Caco-2 (cell line): ENCODE measurements around the gene CYP11A1. TPM values are rescaled to one million over a fixed set of nuclear protein-coding genes. Genes with fewer than 3 reads are reported as not detected.
A peak's percentile ranks its signal among the peaks of the same experiment; 100 is the strongest.

Source experiments
- BruUV-seq: library from RNA; stranded (reverse); fragments of 400-500 nt; replicated peaks from 2 replicates; lab custom pipeline; 2021; lab: Mats Ljungman, UMichigan
- CTCF ChIA-PET: fragments of 300-600 bp; sonication (Branson Sonifier 250); formaldehyde crosslinking; loops from one replicate; lab custom pipeline; 2022; ENCODE audit warnings: antibody characterized with exemption; lab: Charles Lee
- POLR2A ChIA-PET: fragments of 300-600 bp; sonication (Branson Sonifier 250); formaldehyde crosslinking; loops from one replicate; lab custom pipeline; 2022; ENCODE audit warnings: antibody characterized with exemption; lab: Charles Lee
- DNase-seq, 2 experiments: peaks; one replicate each; pipeline versions ENCODE4 v3.0.0 to v3.0.0-alpha.2; 2020 to 2022
- H3K27me3 ChIP-seq: replicated peaks from 2 replicates; pipeline ENCODE4 v1.6.0; 2011; ENCODE audit warnings: low read length; ENCODE audit not compliant: control insufficient read depth, insufficient read depth
- H3K36me3 ChIP-seq: 2 replicates; pipeline ENCODE4 v1.5.1; 2011; ENCODE audit warnings: low read length; ENCODE audit not compliant: control insufficient read depth, insufficient read depth
- H3K4me1 ChIP-seq: fragments of 250-450 bp; sonication (Bioruptor Pico); 2 replicates; pipeline ENCODE4 v1.5.1; 2020; ENCODE audit warnings: mild to moderate bottlenecking
- H3K4me3 ChIP-seq: 2 replicates; pipeline ENCODE4 v1.5.1; 2011; ENCODE audit warnings: low read depth, mild to moderate bottlenecking, control low read depth, low read length
- H3K9me3 ChIP-seq: fragments of 250-450 bp; sonication (Bioruptor Pico); 2 replicates; pipeline ENCODE4 v1.5.1; 2020; ENCODE audit warnings: mild to moderate bottlenecking, moderate library complexity
- H3K27ac Mint-ChIP-seq: one replicate; pipeline ENCODE4 v1.8.0; 2022; ENCODE audit warnings: mixed read lengths; ENCODE audit not compliant: unreplicated experiment
- H3K27me3 Mint-ChIP-seq: one replicate; pipeline ENCODE4 v1.8.0; 2022; ENCODE audit warnings: mixed read lengths; ENCODE audit not compliant: insufficient read depth, unreplicated experiment
- H3K36me3 Mint-ChIP-seq: one replicate; pipeline ENCODE4 v1.8.0; 2022; ENCODE audit warnings: mild to moderate bottlenecking, mixed read lengths; ENCODE audit not compliant: insufficient read depth, unreplicated experiment
- H3K4me1 Mint-ChIP-seq: one replicate; pipeline ENCODE4 v1.8.0; 2022; ENCODE audit warnings: low read depth, mixed read lengths; ENCODE audit not compliant: unreplicated experiment
- H3K4me3 Mint-ChIP-seq: one replicate; pipeline ENCODE4 v1.8.0; 2022; ENCODE audit warnings: mild to moderate bottlenecking, moderate library complexity, mixed read lengths; ENCODE audit not compliant: unreplicated experiment
- H3K9me3 Mint-ChIP-seq: one replicate; pipeline ENCODE4 v1.8.0; 2022; ENCODE audit warnings: mixed read lengths; ENCODE audit not compliant: unreplicated experiment
- CTCF ChIP-seq, 2 experiments: fragments of 200-600 bp in 1 of 2; IDR thresholded peaks; 1 replicate in 1 of 2; 2 replicates in 1 of 2; pipeline versions ENCODE4 v1.5.1 to v1.8.0; 2011 to 2022; ENCODE audit warnings: antibody characterized with exemption in 1 of 2, control low read depth in 1 of 2, inconsistent platforms in 1 of 2, low read depth in 1 of 2, low read length in 1 of 2, mild to moderate bottlenecking in 1 of 2, moderate library complexity in 1 of 2; ENCODE audit not compliant: insufficient read depth in 1 of 2, severe bottlenecking in 1 of 2, unreplicated experiment in 1 of 2
- intact Hi-C: fragments of 100-400 bp; cut with micrococcal nuclease; formaldehyde crosslinking; loops from one replicate; pipeline ENCODE4 v1.10.0; 2022; ENCODE audit not compliant: unreplicated experiment
- microRNA-seq: library from miRNA; unstranded; fragments of <30 nt; microRNA quantifications from one replicate; pipeline ENCODE4 v1.2.0, GENCODE V29; 2022
- total RNA-seq: library from RNA; stranded (reverse); gene quantifications from 2 replicates; pipeline ENCODE4 v1.2.3, GENCODE V29; 2022

Gene CYP11A1
- total RNA-seq, 1 experiment from 2014 or later: not detected

GRCh38 chr15:74291101-74292071, 76.1 kb downstream of the CYP11A1 start:
- Histone ChIP-seq H3K4me1 (no peaks in the 10 kb centered on the region), H3K27me3 (no peaks in the 10 kb centered on the region; the same call in 1 of the 2 replicates), H3K36me3 (no peaks in the 10 kb centered on the region), H3K9me3 (no peaks in the 10 kb centered on the region), H3K4me3 (no peak overlapping the region)
- no TSS peak for BruUV-seq
- no peaks in the 10 kb centered on the region for H3K36me3 Mint-ChIP-seq
- no peak overlapping the region for H3K4me3 Mint-ChIP-seq
- CTCF ChIA-PET: no interaction called here
- no peaks in the 10 kb centered on the region for H3K4me1 Mint-ChIP-seq
- H3K9me3 Mint-ChIP-seq: no peaks in the 10 kb centered on the region
- peaks cover 20% of the 10 kb centered on the region for H3K27me3 Mint-ChIP-seq
- intact Hi-C loops: loop anchor here (1.0 kb wide), 1 partner anchor 26 kb away; no protein-coding TSS in a partner anchor
- no peak overlapping the region for H3K27ac Mint-ChIP-seq
- POLR2A ChIA-PET: no interaction called here
- DNase-seq: peak; percentile 59 to 84
- TF ChIP-seq CTCF (IDR thresholded peaks at IDR 0.05; ENCODE audit: insufficient read depth in 1 of 2, low read depth in 1 of 2, low read length in 1 of 2, severe bottlenecking in 1 of 2, unreplicated experiment in 1 of 2): no peak

GRCh38 chr15:74290645-74291044, 76.8 kb downstream of the CYP11A1 start:
- BruUV-seq: no TSS peak
- no peaks in the 10 kb centered on the region for H3K36me3 ChIP-seq
- Mint-ChIP-seq H3K36me3 (no peaks in the 10 kb centered on the region), H3K9me3 (no peaks in the 10 kb centered on the region), H3K4me1 (no peaks in the 10 kb centered on the region), H3K27me3 (peaks cover 20% of the 10 kb centered on the region), H3K4me3 (no peak overlapping the region), H3K27ac (no peak overlapping the region)
- intact Hi-C loops: loop anchor here (1.0 kb wide), 1 partner anchor 25 kb away; no protein-coding TSS in a partner anchor
- no peak for DNase-seq
- H3K9me3 ChIP-seq: no peaks in the 10 kb centered on the region
- POLR2A ChIA-PET: no interaction called here
- CTCF ChIA-PET: no interaction called here
- H3K4me1 ChIP-seq: no peaks in the 10 kb centered on the region
- no peaks in the 10 kb centered on the region; the same call in 1 of the 2 replicates for H3K27me3 ChIP-seq
- H3K4me3 ChIP-seq: no peak overlapping the region
- TF ChIP-seq CTCF (IDR thresholded peaks at IDR 0.05; ENCODE audit: insufficient read depth in 1 of 2, low read depth in 1 of 2, low read length in 1 of 2, severe bottlenecking in 1 of 2, unreplicated experiment in 1 of 2): no peak

- no peak for TF ChIP-seq CTCF (IDR thresholded peaks at IDR 0.05; ENCODE audit: insufficient read depth in 1 of 2, low read depth in 1 of 2, low read length in 1 of 2, severe bottlenecking in 1 of 2, unreplicated experiment in 1 of 2)
- Histone ChIP-seq H3K4me3 (no peak overlapping the region), H3K9me3 (no peaks in the 10 kb centered on the region), H3K36me3 (no peaks in the 10 kb centered on the region), H3K27me3 (no peaks in the 10 kb centered on the region; the same call in 1 of the 2 replicates), H3K4me1 (no peaks in the 10 kb centered on the region)
- no peak for DNase-seq
- ChIA-PET CTCF (interaction anchor here (0.6 kb wide), 1 partner anchor 163 kb away, joined by 3 read pairs; no protein-coding TSS in a partner anchor), POLR2A (no interaction called here)
- no TSS peak for BruUV-seq
- H3K4me1 Mint-ChIP-seq: no peaks in the 10 kb centered on the region
- H3K4me3 Mint-ChIP-seq: no peak overlapping the region
- intact Hi-C loops: no loop called here
- no peaks in the 10 kb centered on the region for H3K9me3 Mint-ChIP-seq
- H3K27me3 Mint-ChIP-seq: peaks cover 15% of the 10 kb centered on the region
- H3K27ac Mint-ChIP-seq: no peak overlapping the region
- no peaks in the 10 kb centered on the region for H3K36me3 Mint-ChIP-seq
These were observed 77.8 kb downstream of the CYP11A1 start for GRCh38 chr15:74289671-74290070.

Small RNA genes lying within 50 kb of the gene (microRNA-seq; reads per million reads assigned to microRNA genes)
- 1.5 reads per million for gene MIR6881

Other genes with a start within 250 kb of the CYP11A1 start
- gene ISLR2, start 237.1 kb downstream of the CYP11A1 start, total RNA-seq: not detected in 2 replicates
- not detected in 2 replicates for gene ISLR, start 193.9 kb downstream of the CYP11A1 start, total RNA-seq
- gene STRA6, start 164.9 kb downstream of the CYP11A1 start, total RNA-seq: 2.1 and 3.1 TPM in 2 replicates
- gene CCDC33, start 131.3 kb downstream of the CYP11A1 start, total RNA-seq: not detected in 2 replicates
- 31.4 and 38.1 TPM in 2 replicates for gene SEMA7A, start 66.3 kb upstream of the CYP11A1 start, total RNA-seq
- gene UBL7, start 93.5 kb upstream of the CYP11A1 start, total RNA-seq: 31.4 and 34.4 TPM in 2 replicates
- gene ARID3B, start 173.6 kb upstream of the CYP11A1 start, total RNA-seq: 36.1 and 37.0 TPM in 2 replicates
- 49.4 and 54.5 TPM in 2 replicates for gene CLK3, start 248.2 kb upstream of the CYP11A1 start, total RNA-seq